Psoas muscle (tissue), 8 donors: ENCODE results near the gene PCGF6. TPM values are rescaled to one million over a fixed set of nuclear protein-coding genes. Genes with fewer than 3 reads are reported as not detected.

Experiments used
- ATAC-seq, 4 donors: fragments of 200-7000 bp; cut with Tn5 transposase; one replicate each; pipeline ENCODE4 v1.9.1; 2020; ENCODE audit warnings: moderate library complexity in 3 of 4, mild to moderate bottlenecking in 2 of 4
- DNase-seq, 2 donors: peaks; one replicate each; pipeline ENCODE4 v3.0.0-alpha.2; 2020
- H3K27ac ChIP-seq: fragments of 200-600 bp; one replicate; pipeline ENCODE4 v1.8.0; 2022
- H3K27me3 ChIP-seq, 3 donors: fragments of 200-600 bp in 1 of 3; one replicate each; pipeline versions ENCODE4 v1.6.1 to v1.8.0; 2013 to 2022; ENCODE audit warnings: low read length in 2 of 3, mild to moderate bottlenecking in 2 of 3, moderate library complexity in 1 of 3; ENCODE audit not compliant: insufficient read depth in 3 of 3
- H3K36me3 ChIP-seq, 2 donors: fragments of 200-600 bp in 1 of 2; one replicate each; pipeline versions ENCODE4 v1.6.1 to v1.8.0; 2013 to 2022; ENCODE audit warnings: low read depth in 1 of 2, mild to moderate bottlenecking in 1 of 2, moderate library complexity in 1 of 2; ENCODE audit not compliant: insufficient read depth in 1 of 2
- H3K4me1 ChIP-seq: fragments of 200-600 bp; one replicate; pipeline ENCODE4 v1.8.0; 2022
- H3K4me3 ChIP-seq: fragments of 200-600 bp; one replicate; pipeline ENCODE4 v1.8.0; 2022; ENCODE audit warnings: mild to moderate bottlenecking
- H3K9me3 ChIP-seq: fragments of 200-600 bp; one replicate; pipeline ENCODE4 v1.8.0; 2022
- CTCF ChIP-seq: fragments of 200-600 bp; IDR thresholded peaks from one replicate; pipeline ENCODE4 v1.8.0; 2022; ENCODE audit warnings: antibody characterized with exemption
- WGBS, 3 donors: extraction: QIAGEN DNeasy Blood & Tissue Kit; methylation state at CpG; one replicate each; pipeline versions ENCODE4 v1.1.6 to v1.1.7; 2013; 5-methylcytosine and 5-hydroxymethylcytosine counted together
- intact Hi-C, 2 donors: fragments of 100-400 bp; cut with DNase I; formaldehyde crosslinking; loops; one replicate each; pipeline versions ENCODE4 v1.11.0 to v1.14.2; 2022
- polyA plus RNA-seq, 3 donors: library from polyadenylated mRNA; stranded (reverse); fragments of 200-250 nt; gene quantifications; one replicate each; pipeline ENCODE4 v1.2.3, GENCODE V29; 2013
- total RNA-seq, 4 donors: library from RNA; stranded (reverse); fragmentation: NEBNext Ultra II Directional in 2 of 4; extraction: Animal tissue kit (Norgen Biotek cat#: 25700) in 2 of 4; gene quantifications; one replicate each; pipeline versions ENCODE4 v1.2.1 to v1.2.4, GENCODE V29; 2021 to 2023
- donor health status: healthy with polysubstance abuse.
- donor health status: DM: no; HTN: no; CAD: no; lungs with moderate emphysema.
- donor health status: Bipolar disorder and iron deficiency.
- donor health status: healthy.
- donor health status: DM: yes; HTN: yes; CAD: no.
- donor health status: DM: no; HTN: no; CAD: no.
- donor health status: DM: no; HTN: no; CAD: no.
- donor health status: DM: yes; HTN: yes; CAD: no.

Gene PCGF6
- total and polyA plus RNA-seq, 7 donors, result 4.2 to 21.2 (median 8.9) TPM

GRCh38 chr10:103281753-103282152, 69.2 kb downstream of the PCGF6 start:
- no peaks in the 10 kb centered on the region for H3K36me3 ChIP-seq
- DNase-seq (no peak), ATAC-seq (no peak)
- H3K4me3 ChIP-seq, result no peak overlapping the region
- no peak for TF ChIP-seq CTCF
- intact Hi-C loops, result no loop called here
- H3K4me1 ChIP-seq, result peaks cover 8% of the 10 kb centered on the region
- no peak overlapping the region for H3K27ac ChIP-seq
- peaks cover 9 to 49% (median 18%) of the 10 kb centered on the region in 3 donors for H3K27me3 ChIP-seq
- H3K9me3 ChIP-seq, result no peaks in the 10 kb centered on the region
- 0 to 1% (median 0%) methylated on average over 14 of the region's 14 CpGs for WGBS, 3 donors

DNA sequence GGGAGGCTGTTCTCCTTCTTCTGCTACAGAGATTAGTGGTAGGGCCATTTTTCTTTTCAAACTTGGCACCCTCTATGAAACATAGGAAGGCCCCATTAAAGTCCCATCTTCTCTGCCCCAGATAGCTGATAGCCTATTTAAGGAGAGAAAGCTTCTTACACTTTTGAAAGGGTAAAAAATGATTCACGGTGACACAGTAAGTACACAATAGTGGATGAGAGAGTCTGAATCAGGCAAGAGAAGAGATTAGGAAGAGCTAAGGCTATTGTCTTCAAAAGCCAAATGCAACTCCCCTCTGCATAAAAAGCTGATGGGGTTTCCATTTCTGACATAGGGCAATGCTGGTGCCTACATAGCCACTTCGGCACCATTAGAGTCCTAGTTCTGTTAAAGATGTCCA, 70.4 kb downstream of the PCGF6 start:
- intact Hi-C loops, result no loop called here
- Histone ChIP-seq H3K27ac (no peak overlapping the region), H3K36me3 (no peaks in the 10 kb centered on the region), H3K4me1 (peaks cover 8% of the 10 kb centered on the region), H3K27me3 (peaks cover 5 to 59% (median 26%) of the 10 kb centered on the region in 3 donors), H3K4me3 (no peak overlapping the region), H3K9me3 (no peaks in the 10 kb centered on the region)
- WGBS, 3 donors, result 87 to 90% (median 89%) methylated on average over 2 of the region's 2 CpGs
- ATAC-seq (no peak), DNase-seq (no peak)
- TF ChIP-seq CTCF, result no peak

DNA sequence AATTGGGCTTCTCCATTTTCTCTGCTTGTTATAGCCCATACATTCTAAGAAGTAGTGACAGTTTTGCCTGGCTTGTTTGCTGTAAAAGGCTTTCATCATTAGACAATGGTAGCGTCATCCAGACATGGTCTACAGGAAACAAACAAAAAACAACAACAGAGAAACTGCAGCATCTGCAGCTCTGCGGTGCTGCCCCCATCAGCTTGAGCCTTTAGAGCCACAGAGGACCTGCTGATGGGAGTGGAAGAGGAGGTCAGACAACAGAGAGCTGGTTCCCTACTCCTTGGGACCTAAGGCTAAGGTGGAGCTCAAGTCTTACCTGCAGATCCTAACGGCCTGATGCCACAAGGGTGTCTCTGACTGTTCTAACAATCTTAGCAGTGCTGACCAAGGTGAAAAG, 70.9 kb downstream of the PCGF6 start:
- Histone ChIP-seq H3K36me3 (no peaks in the 10 kb centered on the region), H3K9me3 (no peaks in the 10 kb centered on the region), H3K27ac (no peak overlapping the region), H3K27me3 (peaks cover 5 to 56% (median 26%) of the 10 kb centered on the region in 3 donors), H3K4me3 (no peak overlapping the region), H3K4me1 (peaks cover 8% of the 10 kb centered on the region)
- intact Hi-C loops, result no loop called here
- ATAC-seq (no peak), DNase-seq (no peak)
- 66 to 74% (median 70%) methylated on average over 3 of the region's 3 CpGs for whole genome bisulfite sequencing, 3 donors
- TF ChIP-seq CTCF, result no peak

DNA sequence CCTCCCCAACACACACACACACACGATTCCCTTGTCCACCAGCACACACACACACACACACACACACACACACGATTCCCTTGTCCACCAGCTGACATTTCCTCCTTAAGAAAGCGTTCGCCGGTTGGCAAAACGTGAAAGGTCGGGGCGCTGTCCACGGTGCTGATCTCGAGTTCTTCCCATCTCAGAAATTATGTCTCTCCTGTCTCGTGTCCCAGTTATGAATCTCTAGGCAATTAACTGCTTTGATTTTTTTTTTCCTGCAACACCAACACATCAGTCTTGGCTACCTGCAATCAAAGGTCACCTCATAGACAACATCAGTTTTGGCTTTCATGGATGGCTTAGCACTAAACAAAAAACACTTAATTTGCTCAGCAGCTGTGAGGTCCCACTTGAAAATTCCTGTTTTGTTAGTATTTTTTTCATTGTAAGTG, 72.1 kb downstream of the PCGF6 start:
- Histone ChIP-seq H3K27me3 (peaks cover 5 to 63% (median 26%) of the 10 kb centered on the region in 3 donors), H3K4me3 (no peak overlapping the region), H3K9me3 (no peaks in the 10 kb centered on the region), H3K4me1 (peaks cover 8% of the 10 kb centered on the region), H3K36me3 (no peaks in the 10 kb centered on the region), H3K27ac (no peak overlapping the region)
- no peak for TF ChIP-seq CTCF
- WGBS, 3 donors, result 1 to 2% (median 1%) methylated on average over 11 of the region's 11 CpGs
- DNase-seq, result peak; percentile 39 to 65
- ATAC-seq, result no peak
- intact Hi-C loops, result no loop called here

DNA sequence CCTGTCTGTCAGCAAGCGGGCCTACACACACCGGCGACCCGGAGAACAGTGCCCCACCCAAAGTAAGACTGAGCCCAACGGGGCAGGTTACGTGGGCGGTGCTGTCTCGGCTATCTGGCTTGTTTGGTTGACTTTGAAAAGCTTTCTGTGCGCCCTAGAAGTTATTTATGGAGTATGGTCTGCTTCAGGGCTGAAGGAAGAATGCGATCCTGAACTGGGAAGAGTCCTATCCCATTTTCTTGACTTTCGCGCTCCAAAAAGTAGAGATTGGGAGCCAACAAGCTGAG, 72.5 kb downstream of the PCGF6 start:
- Histone ChIP-seq H3K4me1 (peaks cover 8% of the 10 kb centered on the region), H3K27me3 (peaks cover 5 to 66% (median 26%) of the 10 kb centered on the region in 3 donors), H3K36me3 (no peaks in the 10 kb centered on the region), H3K9me3 (no peaks in the 10 kb centered on the region), H3K27ac (no peak overlapping the region), H3K4me3 (no peak overlapping the region)
- ATAC-seq (no peak), DNase-seq (no peak)
- TF ChIP-seq CTCF, result no peak
- intact Hi-C loops, result no loop called here
- WGBS, 3 donors, result 14 to 27% (median 21%) methylated on average over 12 of the region's 12 CpGs
